ENCODE results near the gene GOLGA8B. TPM values are rescaled to one million over a fixed set of nuclear protein-coding genes. Genes with fewer than 3 reads are reported as not detected.

Gene GOLGA8B
- total and polyA plus RNA-seq, 2 of the 8 experiments (the other 6 are each of a cell fraction or from before 2014, with no cell fraction given): 14.1 to 23.3 TPM

GRCh38 chr15:34584330-34584668 is 848 bp upstream of the GOLGA8B start:
- no peaks in the 10 kb centered on the region for H4K20me1 ChIP-seq (replicated peaks in 1 of 2; ENCODE audit: control insufficient read depth in 1 of 2, insufficient read depth in 2 of 2, low read length in 2 of 2)
- no peak overlapping the region for H2BK15ac ChIP-seq (ENCODE audit: low read length)
- H3K79me2 ChIP-seq (ENCODE audit: control insufficient read depth in 1 of 2, insufficient read depth in 2 of 2, low read length in 2 of 2): peaks cover 0 to 10% of the 10 kb centered on the region in 2 experiments; a peak in 2 of 4 replicates
- H2AFZ ChIP-seq (ENCODE audit: low read length): peak overlapping the region; percentile 55
- H3K23ac ChIP-seq (ENCODE audit: insufficient read length): no peak overlapping the region
- H3K79me1 ChIP-seq (ENCODE audit: low read depth, low read length): no peaks in the 10 kb centered on the region
- H3K36me3 ChIP-seq (ENCODE audit: control insufficient read depth in 2 of 4, insufficient read depth in 4 of 4, low read length in 3 of 4): no peaks in the 10 kb centered on the region
- ChIA-PET POLR2A (ENCODE audit: partially characterized antibody) (interaction anchor here (1.0 kb wide), 1 partner anchor 404 kb away, joined by 3 read pairs; the partner anchor contains the start of gene ZNF770), CTCF (ENCODE audit: partially characterized antibody) (interaction anchor here (1.2 kb wide), 1 partner anchor 217 kb away, joined by 4 read pairs; the partner anchor contains the start of gene LPCAT4)
- no peaks in the 10 kb centered on the region for H3K9me3 ChIP-seq (ENCODE audit: insufficient read depth in 2 of 2, low read depth in 1 of 2, low read length in 1 of 2)
- H3K4me1 ChIP-seq (replicated peaks in 1 of 4; ENCODE audit: control insufficient read depth in 3 of 4, insufficient read depth in 4 of 4, low read length in 3 of 4): peaks cover 0 to 5% (median 4%) of the 10 kb centered on the region in 4 experiments; a peak in 5 of 7 replicates
- no peak for FAIRE-seq
- no peak for DNase-seq (ENCODE audit: low read depth in 1 of 2, low spot score in 2 of 2)
- peaks cover 0 to 17% (median 15%) of the 10 kb centered on the region in 4 experiments; a peak in 6 of 7 replicates for H3K27me3 ChIP-seq (replicated peaks in 1 of 4; ENCODE audit: control insufficient read depth in 3 of 4, extremely low read depth in 1 of 4, insufficient read depth in 3 of 4, low read length in 3 of 4)
- no peak overlapping the region for H2BK12ac ChIP-seq (ENCODE audit: low read depth, low read length)
- H3K9ac ChIP-seq (replicated peaks in 1 of 4; ENCODE audit: extremely low read depth in 1 of 4, low read depth in 3 of 4, low read length in 3 of 4): no peak overlapping the region
- WGBS, 2 experiments (ENCODE audit: extremely low coverage in 1 of 2, insufficient coverage in 1 of 2, insufficient read length in 1 of 2, insufficient replicate concordance in 2 of 2, low coverage in 1 of 2, low lambda C conversion rate in 2 of 2, missing lambda C conversion rate in 1 of 2): 69% methylated on average over 11 of the region's 13 CpGs; no CpG with 5 or more reads in 1 of the 2 experiments
- no peak overlapping the region for H3K56ac ChIP-seq (replicated peaks; ENCODE audit: insufficient read length, low read depth, low read length)
- H3K23me2 ChIP-seq (ENCODE audit: low read depth, low read length): peaks cover 5% of the 10 kb centered on the region; the same call in 1 of the 2 replicates
- no peak overlapping the region for H4K91ac ChIP-seq (replicated peaks; ENCODE audit: insufficient read length, low read length)
- H4K8ac ChIP-seq (ENCODE audit: extremely low read depth, insufficient read depth, low read length): no peak overlapping the region; the same call in 1 of the 2 replicates
- TF ChIP-seq GABPA (IDR thresholded peaks at IDR 0.05; ENCODE audit: borderline replicate concordance, insufficient read depth, low read length): no peak
- peak; percentile 25; the same call in 1 of the 2 replicates for TF ChIP-seq E2F6 (IDR thresholded peaks at IDR 0.05)
- TF ChIP-seq NRF1 (IDR thresholded peaks at IDR 0.05; ENCODE audit: low read depth, low read length): no peak
- H3K14ac ChIP-seq (ENCODE audit: insufficient read length): no peak overlapping the region
- no peak overlapping the region for H4K5ac ChIP-seq (ENCODE audit: insufficient read length, low read depth, low read length)
- H2BK20ac ChIP-seq (ENCODE audit: low read length): no peak overlapping the region
- peak overlapping the region; percentile 87 to 92 for H3K4me2 ChIP-seq (ENCODE audit: insufficient read depth in 1 of 2, low read depth in 2 of 2, low read length in 2 of 2)
- peak overlapping the region; percentile 58 to 75 (median 63); a peak in 7 of 8 replicates for H3K4me3 ChIP-seq (ENCODE audit: extremely low read depth in 1 of 4, insufficient read depth in 2 of 4, low read depth in 3 of 4, low read length in 4 of 4)
- H3K4ac ChIP-seq (replicated peaks; ENCODE audit: insufficient read length, low read depth, low read length): no peak overlapping the region
- H2BK120ac ChIP-seq (replicated peaks; ENCODE audit: low read depth, low read length): no peak overlapping the region
- no peak overlapping the region for H2AK5ac ChIP-seq (ENCODE audit: low read depth, low read length)
- H3K18ac ChIP-seq (ENCODE audit: extremely low read depth, low read length): no peak overlapping the region
- H2BK5ac ChIP-seq (ENCODE audit: low read depth, low read length): no peak overlapping the region
- no peak overlapping the region for H3K27ac ChIP-seq (ENCODE audit: low read depth, low read length)
